ENCODE results near the gene HEY2.

The HEY2 gene

DNA sequence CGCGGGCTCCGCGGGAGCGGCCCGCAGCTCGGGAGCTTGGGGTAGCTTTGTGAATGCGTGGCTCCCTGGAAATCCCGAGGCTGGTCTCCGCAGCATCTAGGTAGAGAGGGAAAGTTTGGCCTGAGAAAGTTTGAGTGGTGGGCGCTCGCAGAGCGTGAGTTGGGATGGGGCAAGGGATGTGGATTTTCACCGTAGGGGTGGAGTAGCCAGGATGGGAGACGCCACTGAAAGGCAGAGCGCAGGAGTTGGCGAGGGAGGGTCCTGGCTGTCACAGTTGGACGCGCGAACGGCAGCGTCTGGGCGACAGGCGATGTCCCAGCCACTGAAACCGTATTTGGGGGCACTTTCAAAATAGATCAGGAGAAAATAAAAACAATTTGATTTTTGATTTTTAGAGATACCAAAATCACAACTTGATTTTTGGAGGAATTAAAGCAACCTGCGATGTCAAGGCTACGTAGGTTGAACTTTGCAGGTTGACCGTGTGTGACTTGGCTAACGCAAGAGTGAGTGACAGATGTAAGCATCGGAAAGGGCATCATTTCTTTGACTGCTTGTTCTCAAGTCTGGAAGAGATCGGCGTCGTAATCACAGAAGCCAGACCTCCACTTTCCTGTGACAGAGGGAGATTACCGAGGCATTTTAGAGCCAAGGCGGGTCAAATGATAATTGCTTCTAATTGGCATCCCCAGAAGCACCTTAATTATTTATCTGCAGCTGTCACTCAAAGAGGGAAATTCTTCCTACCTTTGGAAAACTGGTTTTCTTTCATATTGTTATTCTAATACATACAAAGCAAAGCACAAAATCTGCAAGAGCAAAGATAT, 646 bp downstream of the HEY2 start (continued):
- TF ChIP-seq ZBTB48 (tag by site-specific recombination; IDR thresholded peaks at IDR 0.05) (0 out of 2 replicates have a peak, but pooled peaks have one; percentile 65), ZNF426 (tag by site-specific recombination; IDR thresholded peaks at IDR 0.05) (no peak), ZNF530 (tag by site-specific recombination; IDR thresholded peaks at IDR 0.05; ENCODE audit: low read depth) (no peak), BCL6B (tag by site-specific recombination; IDR thresholded peaks at IDR 0.05) (0 out of 2 replicates have a peak, but pooled peaks have one; percentile 10), ZNF777 (tag by site-specific recombination; IDR thresholded peaks at IDR 0.05; ENCODE audit: borderline replicate concordance) (peak; percentile 76), ZSCAN16 (tag by site-specific recombination; IDR thresholded peaks at IDR 0.05) (no peak), ZNF140 (tag by site-specific recombination; IDR thresholded peaks at IDR 0.05) (no peak), ZNF354C (tag by site-specific recombination; IDR thresholded peaks at IDR 0.05; ENCODE audit: borderline replicate concordance, low read depth) (no peak), ZNF211 (tag by site-specific recombination; IDR thresholded peaks at IDR 0.05; ENCODE audit: low read depth) (no peak), ZNF221 (tag by site-specific recombination; IDR thresholded peaks at IDR 0.05; ENCODE audit: borderline replicate concordance) (no peak), ZNF785 (tag by site-specific recombination; IDR thresholded peaks at IDR 0.05) (no peak), ZNF274 (IDR thresholded peaks at IDR 0.05; ENCODE audit: low read length) (no peak), ZNF274 (tag by site-specific recombination; IDR thresholded peaks at IDR 0.05; ENCODE audit: borderline replicate concordance) (no peak), REPIN1 (tag by site-specific recombination; IDR thresholded peaks at IDR 0.05; ENCODE audit: low read depth) (no peak), ZNF157 (tag by site-specific recombination; IDR thresholded peaks at IDR 0.05) (no peak), PRDM1 (tag by site-specific recombination; IDR thresholded peaks at IDR 0.05) (peak; percentile 96), OVOL3 (tag by site-specific recombination; IDR thresholded peaks at IDR 0.05) (no peak), KLF7 (tag by site-specific recombination; IDR thresholded peaks at IDR 0.05; ENCODE audit: borderline replicate concordance) (no peak; the same call in 1 of the 2 replicates), ZNF555 (tag by site-specific recombination; conservative IDR thresholded peaks at IDR 0.05) (no peak), ZNF423 (tag by site-specific recombination; IDR thresholded peaks at IDR 0.05) (no peak), SETDB1 (IDR thresholded peaks at IDR 0.05; ENCODE audit: insufficient read length, low read length) (no peak), ZNF548 (tag by site-specific recombination; IDR thresholded peaks at IDR 0.05) (no peak), SALL2 (tag by site-specific recombination; IDR thresholded peaks at IDR 0.05; ENCODE audit: borderline replicate concordance) (no peak), BCL11A (tag by site-specific recombination; IDR thresholded peaks at IDR 0.05; ENCODE audit: low read depth) (0 out of 2 replicates have a peak, but pooled peaks have one; percentile 47), ZFP69B (tag by site-specific recombination; IDR thresholded peaks at IDR 0.05) (no peak), ZNF114 (tag by site-specific recombination; IDR thresholded peaks at IDR 0.05) (no peak)
- TF ChIP-seq, protein P1, sequence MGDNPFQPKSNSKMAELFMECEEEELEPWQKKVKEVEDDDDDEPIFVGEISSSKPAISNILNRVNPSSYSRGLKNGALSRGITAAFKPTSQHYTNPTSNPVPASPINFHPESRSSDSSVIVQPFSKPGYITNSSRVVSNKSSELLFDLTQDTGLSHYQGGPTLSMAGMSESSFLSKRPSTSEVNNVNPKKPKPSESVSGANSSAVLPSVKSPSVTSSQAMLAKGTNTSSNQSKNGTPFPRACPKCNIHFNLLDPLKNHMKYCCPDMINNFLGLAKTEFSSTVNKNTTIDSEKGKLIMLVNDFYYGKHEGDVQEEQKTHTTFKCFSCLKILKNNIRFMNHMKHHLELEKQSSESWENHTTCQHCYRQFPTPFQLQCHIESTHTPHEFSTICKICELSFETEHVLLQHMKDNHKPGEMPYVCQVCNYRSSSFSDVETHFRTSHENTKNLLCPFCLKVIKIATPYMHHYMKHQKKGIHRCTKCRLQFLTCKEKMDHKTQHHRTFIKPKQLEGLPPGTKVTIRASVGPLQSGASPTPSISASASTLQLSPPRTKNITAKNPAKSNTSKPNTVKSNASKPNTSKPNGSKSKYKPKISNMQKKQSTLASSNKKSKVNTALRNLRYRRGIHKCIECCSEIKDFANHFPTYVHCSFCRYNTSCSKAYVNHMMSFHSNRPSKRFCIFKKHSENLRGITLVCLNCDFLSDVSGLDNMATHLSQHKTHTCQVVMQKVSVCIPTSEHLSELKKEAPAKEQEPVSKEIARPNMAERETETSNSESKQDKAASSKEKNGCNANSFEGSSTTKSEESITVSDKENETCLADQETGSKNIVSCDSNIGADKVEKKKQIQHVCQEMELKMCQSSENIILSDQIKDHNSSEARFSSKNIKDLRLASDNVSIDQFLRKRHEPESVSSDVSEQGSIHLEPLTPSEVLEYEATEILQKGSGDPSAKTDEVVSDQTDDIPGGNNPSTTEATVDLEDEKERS (tag by site-specific recombination; IDR thresholded peaks at IDR 0.05) = no peak
- TF ChIP-seq, protein P2, sequence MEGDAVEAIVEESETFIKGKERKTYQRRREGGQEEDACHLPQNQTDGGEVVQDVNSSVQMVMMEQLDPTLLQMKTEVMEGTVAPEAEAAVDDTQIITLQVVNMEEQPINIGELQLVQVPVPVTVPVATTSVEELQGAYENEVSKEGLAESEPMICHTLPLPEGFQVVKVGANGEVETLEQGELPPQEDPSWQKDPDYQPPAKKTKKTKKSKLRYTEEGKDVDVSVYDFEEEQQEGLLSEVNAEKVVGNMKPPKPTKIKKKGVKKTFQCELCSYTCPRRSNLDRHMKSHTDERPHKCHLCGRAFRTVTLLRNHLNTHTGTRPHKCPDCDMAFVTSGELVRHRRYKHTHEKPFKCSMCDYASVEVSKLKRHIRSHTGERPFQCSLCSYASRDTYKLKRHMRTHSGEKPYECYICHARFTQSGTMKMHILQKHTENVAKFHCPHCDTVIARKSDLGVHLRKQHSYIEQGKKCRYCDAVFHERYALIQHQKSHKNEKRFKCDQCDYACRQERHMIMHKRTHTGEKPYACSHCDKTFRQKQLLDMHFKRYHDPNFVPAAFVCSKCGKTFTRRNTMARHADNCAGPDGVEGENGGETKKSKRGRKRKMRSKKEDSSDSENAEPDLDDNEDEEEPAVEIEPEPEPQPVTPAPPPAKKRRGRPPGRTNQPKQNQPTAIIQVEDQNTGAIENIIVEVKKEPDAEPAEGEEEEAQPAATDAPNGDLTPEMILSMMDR (tag by site-specific recombination; IDR thresholded peaks at IDR 0.05) = peak; percentile 54
- TF ChIP-seq, protein P3, sequence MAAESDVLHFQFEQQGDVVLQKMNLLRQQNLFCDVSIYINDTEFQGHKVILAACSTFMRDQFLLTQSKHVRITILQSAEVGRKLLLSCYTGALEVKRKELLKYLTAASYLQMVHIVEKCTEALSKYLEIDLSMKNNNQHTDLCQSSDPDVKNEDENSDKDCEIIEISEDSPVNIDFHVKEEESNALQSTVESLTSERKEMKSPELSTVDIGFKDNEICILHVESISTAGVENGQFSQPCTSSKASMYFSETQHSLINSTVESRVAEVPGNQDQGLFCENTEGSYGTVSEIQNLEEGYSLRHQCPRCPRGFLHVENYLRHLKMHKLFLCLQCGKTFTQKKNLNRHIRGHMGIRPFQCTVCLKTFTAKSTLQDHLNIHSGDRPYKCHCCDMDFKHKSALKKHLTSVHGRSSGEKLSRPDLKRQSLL (tag by site-specific recombination; IDR thresholded peaks at IDR 0.05) = no peak

Data from HEK293 (cell line).